OCI-LY7 (cell line): ENCODE results near the gene DNAH3. TPM values are rescaled to one million over a fixed set of nuclear protein-coding genes. Genes with fewer than 3 reads are reported as not detected.

Experiments used
- BruUV-seq: library from RNA; stranded (reverse); fragments of 400-500 nt; replicated peaks from 2 replicates; lab custom pipeline; 2021; lab: Mats Ljungman, UMichigan
- CTCF ChIA-PET: fragments of 300-600 bp; sonication (Branson Sonifier 250); formaldehyde crosslinking; loops from one replicate; lab custom pipeline; 2022; ENCODE audit warnings: antibody characterized with exemption; ENCODE audit not compliant: unreplicated experiment; lab: Charles Lee
- POLR2A ChIA-PET: fragments of 300-600 bp; sonication (Branson Sonifier 250); formaldehyde crosslinking; loops from one replicate; lab custom pipeline; 2022; ENCODE audit warnings: antibody characterized with exemption; lab: Charles Lee
- DNase-seq: peaks from one replicate; pipeline ENCODE4 v3.0.0-alpha.2; 2015; ENCODE audit warnings: low spot score
- H2AFZ ChIP-seq: fragments of 200-600 bp; sonication (generic), shearing (Covaris generic); 2 replicates; pipeline ENCODE4 v1.6.1; 2014; ENCODE audit warnings: mild to moderate bottlenecking, antibody characterized with exemption, low read length, moderate library complexity
- H3K27ac ChIP-seq: fragments of 200-600 bp; sonication (generic); 2 replicates; pipeline ENCODE4 v1.5.1; 2014; ENCODE audit warnings: mixed run types, low read depth, mild to moderate bottlenecking, moderate library complexity, low read length, inconsistent platforms; ENCODE audit not compliant: poor library complexity, severe bottlenecking
- H3K36me3 ChIP-seq: fragments of 200-600 bp; sonication (generic); 2 replicates; pipeline ENCODE4 v1.6.1; 2014; ENCODE audit warnings: mild to moderate bottlenecking, antibody characterized with exemption, low read length, moderate library complexity, mixed read lengths; ENCODE audit not compliant: insufficient read depth
- H3K4me1 ChIP-seq: fragments of 200-600 bp; sonication (generic); 2 replicates; pipeline ENCODE4 v1.5.1; 2014; ENCODE audit warnings: mild to moderate bottlenecking, low read length; ENCODE audit not compliant: insufficient read depth, poor library complexity, severe bottlenecking
- H3K4me2 ChIP-seq: fragments of 200-600 bp; sonication (generic); 2 replicates; pipeline ENCODE4 v1.6.1; 2014; ENCODE audit warnings: mild to moderate bottlenecking, low read length
- H3K4me3 ChIP-seq: fragments of 200-600 bp; sonication (generic); 2 replicates; pipeline ENCODE4 v1.5.1; 2014; ENCODE audit warnings: mild to moderate bottlenecking, low read depth, low read length; ENCODE audit not compliant: poor library complexity, severe bottlenecking
- H3K79me2 ChIP-seq: fragments of 200-600 bp; sonication (generic); 2 replicates; pipeline ENCODE4 v1.6.1; 2016; ENCODE audit warnings: low read depth, mild to moderate bottlenecking, low read length, moderate library complexity, mixed read lengths; ENCODE audit not compliant: insufficient read depth
- H3K9me2 ChIP-seq: fragments of 200-600 bp; sonication (generic); 2 replicates; pipeline ENCODE4 v1.6.1; 2016; ENCODE audit warnings: mild to moderate bottlenecking, low read length, mixed read lengths; ENCODE audit not compliant: insufficient read depth
- H3K9me3 ChIP-seq: fragments of 200-600 bp; sonication (generic); 2 replicates; pipeline ENCODE4 v1.6.1; 2014; ENCODE audit warnings: mild to moderate bottlenecking, mixed run types, low read length, mixed read lengths
- H4K20me1 ChIP-seq: fragments of 200-600 bp; sonication (generic); 2 replicates; pipeline ENCODE4 v1.6.1; 2014; ENCODE audit warnings: mild to moderate bottlenecking, antibody characterized with exemption, low read length, moderate library complexity, mixed read lengths; ENCODE audit not compliant: insufficient read depth
- EZH2phosphoT487 ChIP-seq: fragments of 200-600 bp; sonication (generic); IDR thresholded peaks from 2 replicates; pipeline ENCODE4 v1.6.1; 2018; ENCODE audit warnings: low read depth, borderline replicate concordance, mild to moderate bottlenecking, mixed run types, antibody characterized with exemption, low read length, moderate library complexity, mixed read lengths
- intact Hi-C: fragments of 100-400 bp; cut with micrococcal nuclease; formaldehyde crosslinking; loops from one replicate; pipeline ENCODE4 v1.10.0; 2022; ENCODE audit not compliant: unreplicated experiment
- total RNA-seq, 2 experiments: library from RNA; depleted of rRNA in 1 of 2; stranded (reverse); fragments of >200 nt in 1 of 2; shearing (Covaris generic) in 1 of 2; gene quantifications; 2 replicates each; pipeline ENCODE4 v1.2.3, GENCODE V29; 2014 to 2022
- TF ChIP-seq, protein P1 (sequence below): fragments of 200-600 bp; sonication (generic); conservative IDR thresholded peaks from 2 replicates; pipeline ENCODE4 v1.5.1; 2014; ENCODE audit warnings: mild to moderate bottlenecking, antibody characterized with exemption, low read length, moderate library complexity, mixed read lengths

DNAH3 gene
- total RNA-seq, 2 experiments from 2014 or later: not detected

DNA sequence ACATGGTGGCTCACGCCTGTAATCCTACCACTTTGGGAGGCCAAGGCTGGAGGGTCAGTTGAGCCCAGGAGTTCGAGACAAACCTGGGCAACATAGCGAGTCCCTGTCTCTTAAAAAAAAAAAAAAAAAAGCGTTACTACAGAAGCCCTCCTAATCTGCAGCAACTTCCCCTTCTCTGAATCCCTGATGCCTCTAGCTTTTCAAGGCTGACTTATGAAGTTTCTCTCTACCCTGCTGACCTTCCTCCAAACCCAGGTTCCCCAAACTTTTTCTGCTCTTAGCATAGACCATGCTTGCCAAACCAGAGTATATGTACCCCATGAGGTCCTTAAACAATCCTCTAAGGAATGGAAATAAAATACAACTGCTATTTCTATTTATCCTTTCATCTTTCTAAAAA is 233.7 kb downstream of the DNAH3 start:
- Histone ChIP-seq H3K4me3 (no peak overlapping the region), H3K36me3 (no peaks in the 10 kb centered on the region), H3K27ac (no peak overlapping the region), H2AFZ (no peak overlapping the region), H3K4me1 (no peaks in the 10 kb centered on the region), H3K4me2 (no peak overlapping the region), H3K9me3 (no peaks in the 10 kb centered on the region), H3K79me2 (no peaks in the 10 kb centered on the region), H3K9me2 (no peaks in the 10 kb centered on the region), H4K20me1 (no peaks in the 10 kb centered on the region)
- no peak for DNase-seq
- TF ChIP-seq, protein P1, sequence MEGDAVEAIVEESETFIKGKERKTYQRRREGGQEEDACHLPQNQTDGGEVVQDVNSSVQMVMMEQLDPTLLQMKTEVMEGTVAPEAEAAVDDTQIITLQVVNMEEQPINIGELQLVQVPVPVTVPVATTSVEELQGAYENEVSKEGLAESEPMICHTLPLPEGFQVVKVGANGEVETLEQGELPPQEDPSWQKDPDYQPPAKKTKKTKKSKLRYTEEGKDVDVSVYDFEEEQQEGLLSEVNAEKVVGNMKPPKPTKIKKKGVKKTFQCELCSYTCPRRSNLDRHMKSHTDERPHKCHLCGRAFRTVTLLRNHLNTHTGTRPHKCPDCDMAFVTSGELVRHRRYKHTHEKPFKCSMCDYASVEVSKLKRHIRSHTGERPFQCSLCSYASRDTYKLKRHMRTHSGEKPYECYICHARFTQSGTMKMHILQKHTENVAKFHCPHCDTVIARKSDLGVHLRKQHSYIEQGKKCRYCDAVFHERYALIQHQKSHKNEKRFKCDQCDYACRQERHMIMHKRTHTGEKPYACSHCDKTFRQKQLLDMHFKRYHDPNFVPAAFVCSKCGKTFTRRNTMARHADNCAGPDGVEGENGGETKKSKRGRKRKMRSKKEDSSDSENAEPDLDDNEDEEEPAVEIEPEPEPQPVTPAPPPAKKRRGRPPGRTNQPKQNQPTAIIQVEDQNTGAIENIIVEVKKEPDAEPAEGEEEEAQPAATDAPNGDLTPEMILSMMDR: no peak
- TF ChIP-seq EZH2phosphoT487: no peak
- POLR2A ChIA-PET: interaction anchor here (0.6 kb wide), 1 partner anchor 88 kb away, joined by 4 read pairs; no protein-coding TSS in a partner anchor
- CTCF ChIA-PET: no interaction called here
- no TSS peak for BruUV-seq
- intact Hi-C loops: no loop called here

DNA sequence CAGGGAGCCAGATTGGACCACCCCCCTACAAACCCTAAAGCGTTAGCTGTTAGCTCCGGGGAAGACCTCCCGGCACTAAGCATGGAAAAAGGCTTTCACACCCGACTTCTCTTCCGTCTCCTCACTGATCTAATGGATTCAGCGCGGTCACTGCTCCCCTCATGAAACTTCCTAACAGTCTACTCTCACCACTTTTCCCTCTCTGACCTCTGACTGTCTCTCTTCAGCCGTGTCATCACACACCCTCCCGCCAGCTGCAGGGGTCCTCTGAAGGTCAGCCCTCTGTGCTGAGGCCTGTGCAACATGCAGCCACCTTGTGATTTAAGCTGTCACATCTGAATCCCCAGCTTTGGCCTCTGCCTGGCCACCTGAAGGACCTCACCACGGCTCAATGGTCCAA is 234.4 kb downstream of the DNAH3 start:
- DNase-seq: no peak
- H3K36me3 ChIP-seq: no peaks in the 10 kb centered on the region
- TF ChIP-seq EZH2phosphoT487: no peak
- TF ChIP-seq, protein P1: no peak
- H2AFZ ChIP-seq: no peak overlapping the region
- no peak overlapping the region for H3K27ac ChIP-seq
- POLR2A ChIA-PET: no interaction called here
- H3K79me2 ChIP-seq: no peaks in the 10 kb centered on the region
- no peak overlapping the region for H3K4me2 ChIP-seq
- no peak overlapping the region for H3K4me3 ChIP-seq
- intact Hi-C loops: no loop called here
- CTCF ChIA-PET: no interaction called here
- H3K4me1 ChIP-seq: no peaks in the 10 kb centered on the region
- H3K9me2 ChIP-seq: no peaks in the 10 kb centered on the region
- BruUV-seq: no TSS peak
- no peaks in the 10 kb centered on the region for H3K9me3 ChIP-seq
- no peaks in the 10 kb centered on the region for H4K20me1 ChIP-seq

DNA sequence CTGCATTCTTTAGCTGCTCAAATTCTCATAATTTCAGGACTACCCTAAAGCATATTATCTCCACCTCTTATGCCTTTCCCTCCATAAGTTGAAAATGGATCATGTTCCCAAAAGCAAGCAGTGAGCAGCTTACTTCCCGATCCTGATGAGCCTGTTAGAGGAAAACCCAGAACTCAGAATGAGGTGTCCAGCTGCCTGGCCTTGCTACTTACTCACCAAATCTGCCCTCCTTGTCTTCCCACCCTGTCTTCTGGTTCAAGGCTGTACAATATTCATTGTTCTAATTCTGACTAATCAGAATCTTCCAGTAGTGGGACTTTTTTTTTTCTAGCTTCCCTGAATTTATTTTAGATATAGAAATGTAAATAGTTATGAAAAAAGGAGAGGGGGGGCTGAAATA is 239.3 kb downstream of the DNAH3 start:
- no peak overlapping the region for H3K4me2 ChIP-seq
- intact Hi-C loops: no loop called here

More for the DNA sequence above, 239.3 kb downstream of the DNAH3 start:
- TF ChIP-seq, protein P1: no peak
- TF ChIP-seq EZH2phosphoT487: no peak
- Histone ChIP-seq H3K27ac (no peak overlapping the region), H3K4me1 (no peaks in the 10 kb centered on the region), H3K4me3 (no peak overlapping the region), H3K9me3 (no peaks in the 10 kb centered on the region), H2AFZ (no peak overlapping the region), H4K20me1 (no peaks in the 10 kb centered on the region), H3K36me3 (no peaks in the 10 kb centered on the region), H3K79me2 (no peaks in the 10 kb centered on the region), H3K9me2 (no peaks in the 10 kb centered on the region)
- no peak for DNase-seq
- ChIA-PET CTCF (no interaction called here), POLR2A (interaction anchor here (0.6 to 1.0 kb wide), 2 partner anchors 34 to 98 kb away, joined by 3 read pairs; no protein-coding TSS in a partner anchor)
- BruUV-seq: no TSS peak
